GM12878 (cell line): ENCODE measurements around the gene PEMT. TPM values are rescaled to one million over a fixed set of nuclear protein-coding genes. Genes with fewer than 3 reads are reported as not detected.

Experiments
- ATAC-seq: fragments of 200-7000 bp; cut with Tn5 transposase; 3 replicates; pipeline ENCODE4 v1.9.1; 2020; ENCODE audit warnings: mild to moderate bottlenecking, moderate library complexity
- BruUV-seq: library from RNA; stranded (reverse); fragments of 400-500 nt; replicated peaks from 2 replicates; lab custom pipeline; 2021; lab: Mats Ljungman, UMichigan
- CTCF ChIA-PET: fragments of 300-600 bp; sonication (Branson Sonifier 250); formaldehyde crosslinking; extraction: SDS; loops from one replicate; lab custom pipeline; 2021; ENCODE audit warnings: inconsistent platforms; lab: Yijun Ruan, JAX
- POLR2A ChIA-PET: fragments of 350-600 bp; formaldehyde crosslinking; extraction: SDS; loops from one replicate; lab custom pipeline; 2021; ENCODE audit warnings: inconsistent platforms; lab: Charles Lee
- RAD21 ChIA-PET: fragments of 300-600 bp; sonication (Branson Sonifier 250); formaldehyde crosslinking; loops from one replicate; lab custom pipeline; 2023; ENCODE audit warnings: antibody characterized with exemption; ENCODE audit not compliant: unreplicated experiment; lab: Charles Lee
- SMC1A ChIA-PET: fragments of 300-600 bp; sonication (Branson Sonifier 250); formaldehyde crosslinking; loops from one replicate; lab custom pipeline; 2023; ENCODE audit not compliant: unreplicated experiment, uncharacterized antibody; lab: Charles Lee
- DNase-seq: peaks from one replicate; pipeline ENCODE4 v3.0.0-alpha.2; 2011; ENCODE audit warnings: low read depth, low spot score
- FAIRE-seq: peaks from 3 replicates; lab custom pipeline; 2011; peaks lifted over from hg19 to GRCh38; lab: Jason Lieb, UNC
- H2AFZ ChIP-seq: 2 replicates; pipeline ENCODE4 v1.6.0; 2011; ENCODE audit warnings: low read depth, low read length, control low read depth; ENCODE audit not compliant: control insufficient read depth
- H3K27ac ChIP-seq: 2 replicates; pipeline ENCODE4 v1.5.1; 2011; ENCODE audit warnings: control low read depth; ENCODE audit not compliant: control insufficient read depth, insufficient read depth
- H3K27me3 ChIP-seq, 2 experiments: replicated peaks in 1 of 2; 2 replicates each; pipeline versions ENCODE4 v1.6.0 to v1.6.1; 2011; ENCODE audit warnings: low read length in 1 of 2; ENCODE audit not compliant: control insufficient read depth in 2 of 2, insufficient read depth in 2 of 2
- H3K36me3 ChIP-seq, 2 experiments: 2 replicates each; pipeline ENCODE4 v1.5.1; 2011; ENCODE audit warnings: low read length in 1 of 2; ENCODE audit not compliant: control insufficient read depth in 2 of 2, insufficient read depth in 2 of 2
- H3K4me1 ChIP-seq: 2 replicates; pipeline ENCODE4 v1.6.1; 2011; ENCODE audit warnings: mild to moderate bottlenecking, low read length, moderate library complexity, mixed read lengths; ENCODE audit not compliant: control insufficient read depth, insufficient read depth
- H3K4me2 ChIP-seq: 2 replicates; pipeline ENCODE4 v1.6.0; 2011; ENCODE audit warnings: control low read depth; ENCODE audit not compliant: control insufficient read depth, insufficient read depth
- H3K4me3 ChIP-seq: fragments of 200-600 bp; sonication (generic); 2 replicates; pipeline ENCODE4 v1.5.1; 2016
- H3K79me2 ChIP-seq: 2 replicates; pipeline ENCODE4 v1.6.0; 2011; ENCODE audit warnings: low read length; ENCODE audit not compliant: control insufficient read depth, insufficient read depth
- H3K9ac ChIP-seq: 2 replicates; pipeline ENCODE4 v1.8.0; 2011; ENCODE audit warnings: low read length, control low read depth, mixed read lengths; ENCODE audit not compliant: control insufficient read depth, insufficient read depth
- H3K9me3 ChIP-seq: replicated peaks from 3 replicates; pipeline ENCODE4 v1.5.1; 2011; ENCODE audit warnings: mild to moderate bottlenecking, low read length; ENCODE audit not compliant: control insufficient read depth, insufficient read depth
- H4K20me1 ChIP-seq: 2 replicates; pipeline ENCODE4 v1.6.0; 2011; ENCODE audit not compliant: control insufficient read depth, insufficient read depth
- ETV6 ChIP-seq, 2 experiments: fragments of 450-650 bp in 1 of 2; IDR thresholded peaks in 1 of 2; conservative IDR thresholded peaks in 1 of 2; 2 replicates each; pipeline ENCODE4 v1.6.1; 2014; ENCODE audit warnings: antibody characterized with exemption in 1 of 2, borderline replicate concordance in 1 of 2, low read depth in 1 of 2, mild to moderate bottlenecking in 1 of 2, moderate library complexity in 1 of 2
- IKZF1 ChIP-seq: fragments of 450-650 bp; conservative IDR thresholded peaks from 2 replicates; pipeline ENCODE4 v1.6.1; 2017; ENCODE audit warnings: antibody characterized with exemption, mild to moderate bottlenecking
- NR2C1 ChIP-seq: fragments of 450-650 bp; IDR thresholded peaks from 2 replicates; pipeline ENCODE4 v1.6.1; 2017; ENCODE audit warnings: antibody characterized with exemption, mild to moderate bottlenecking, moderate library complexity
- POLR2AphosphoS5 ChIP-seq: IDR thresholded peaks from 2 replicates; pipeline ENCODE4 v1.6.1; 2011; ENCODE audit warnings: mild to moderate bottlenecking, low read length, inconsistent platforms
- RFX5 ChIP-seq: IDR thresholded peaks from 2 replicates; pipeline ENCODE4 v1.6.1; 2011; ENCODE audit warnings: low read depth, low read length, improper control_type of control experiment
- SREBF1 ChIP-seq: IDR thresholded peaks from 2 replicates; pipeline ENCODE4 v1.6.1; 2012; ENCODE audit warnings: mild to moderate bottlenecking, low read length
- WGBS: methylation state at CpG from one replicate; pipeline ENCODE4 v1.1.6; 2016; ENCODE audit warnings: low lambda C conversion rate; ENCODE audit not compliant: insufficient replicate concordance, insufficient coverage; ENCODE audit errors: missing lambda C conversion rate; 5-methylcytosine and 5-hydroxymethylcytosine counted together
- in situ Hi-C: fragments of 300-500 bp; cut with MboI; formaldehyde crosslinking; loops from 9 replicates; pipeline ENCODE4 v1.14.3; 2018; ENCODE audit warnings: mixed read lengths
- intact Hi-C: fragments of 100-400 bp; cut with micrococcal nuclease; formaldehyde crosslinking; loops from one replicate; pipeline ENCODE4 v1.14.2; 2022; ENCODE audit not compliant: unreplicated experiment
- polyA plus RNA-seq, 11 experiments: library from polyadenylated mRNA; depleted of rRNA in 4 of 11; unstranded in 6 of 11; stranded (reverse) in 5 of 11; fragments of >200 nt; fragmentation: Nextera tagmentation in 4 of 11; fragmentation: Illumina TruSeq in 1 of 11; extraction: Ambion mirVana in 4 of 11; extraction: Trizol in 1 of 11; gene quantifications; 1 replicate in 1 of 11; 2 replicates in 10 of 11; pipeline versions ENCODE4 v1.2.1 to v1.2.3, GENCODE V29; 2011 to 2016; ENCODE audit warnings: inconsistent platforms in 2 of 11, missing spikeins in 2 of 11, low read depth in 1 of 11
- total RNA-seq, 4 experiments: library from RNA; depleted of rRNA in 3 of 4; stranded (reverse); fragments of >200 nt in 3 of 4; fragmentation: Illumina TruSeq in 1 of 4; extraction: Trizol in 1 of 4; gene quantifications; 2 replicates each; pipeline versions ENCODE4 v1.2.1 to v1.2.3, GENCODE V29; 2013 to 2021
- TF ChIP-seq, protein P1 (sequence below): IDR thresholded peaks from 2 replicates; pipeline ENCODE4 v1.6.1; 2011; ENCODE audit warnings: borderline replicate concordance, low read depth, mild to moderate bottlenecking, moderate library complexity, low read length; ENCODE audit not compliant: insufficient read depth, poor library complexity, severe bottlenecking
- TF ChIP-seq, protein P2 (sequence below): fragments of 450-650 bp; formaldehyde crosslinking; IDR thresholded peaks from 2 replicates; pipeline ENCODE4 v1.4.0; 2020; ENCODE audit warnings: mild to moderate bottlenecking, moderate library complexity

PEMT gene
- total and polyA plus RNA-seq, 10 of the 15 experiments (the other 5 are each of a cell fraction or from before 2014, with no cell fraction given), result 2.8 to 44.7 (median 25.4) TPM

DNA sequence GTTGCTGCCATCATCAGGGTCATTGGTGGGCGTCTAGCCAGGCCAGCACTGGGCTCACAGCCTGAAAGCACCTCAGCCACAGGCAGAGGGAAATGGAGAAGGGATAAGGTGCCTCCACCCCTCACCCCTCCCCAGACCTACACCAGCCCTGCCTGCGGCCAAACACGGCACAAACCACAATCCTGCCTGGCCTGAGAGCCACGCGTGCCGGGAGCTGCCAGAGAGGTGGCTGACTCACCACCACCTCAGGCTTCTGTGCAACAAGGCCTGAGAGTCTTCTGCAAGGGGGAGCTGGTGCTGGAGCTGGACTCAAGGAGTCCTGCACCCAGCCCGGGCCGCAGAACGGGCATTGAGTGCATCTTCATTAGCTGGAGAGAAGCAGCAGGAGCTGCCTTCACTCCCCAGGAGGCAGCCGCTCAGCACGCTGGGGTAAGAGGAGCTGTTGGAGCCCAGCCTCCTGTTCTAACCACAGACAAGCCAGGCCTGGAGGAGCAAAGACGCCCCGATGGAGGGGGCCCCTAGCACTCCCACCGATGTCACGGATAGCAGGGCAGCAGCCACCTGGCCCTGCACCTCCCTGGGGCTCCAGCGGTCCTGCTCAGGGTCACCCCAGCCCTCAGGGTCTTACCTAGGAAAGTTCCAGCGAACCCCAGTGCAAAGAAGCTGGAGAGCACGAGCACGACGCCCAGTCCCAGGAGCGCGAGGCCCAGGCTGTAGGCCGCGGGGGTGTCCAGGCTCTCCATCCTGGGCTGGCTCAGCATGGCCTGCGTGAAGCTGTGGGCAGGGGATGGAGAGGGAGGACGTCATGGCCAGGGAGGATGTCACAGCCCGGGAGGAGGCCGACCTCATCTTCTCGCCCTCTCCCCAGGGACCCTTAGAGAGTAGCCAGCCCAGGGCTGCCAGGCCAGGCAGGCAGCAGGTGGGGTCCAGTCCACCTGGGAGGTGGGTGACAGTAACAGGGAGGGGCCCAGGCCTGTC is 79.3 kb downstream of the PEMT start:
- no peaks in the 10 kb centered on the region for H3K79me2 ChIP-seq

More for the DNA sequence above, 79.3 kb downstream of the PEMT start:
- no TSS peak for BruUV-seq
- no peak overlapping the region for H3K4me2 ChIP-seq
- no peaks in the 10 kb centered on the region for H3K27me3 ChIP-seq
- FAIRE-seq (no peak), DNase-seq (no peak), ATAC-seq (no peak)
- RAD21 ChIA-PET, result no interaction called here
- no peaks in the 10 kb centered on the region for H3K9me3 ChIP-seq
- H3K9ac ChIP-seq, result no peak overlapping the region
- no peak overlapping the region for H2AFZ ChIP-seq
- no peaks in the 10 kb centered on the region for H4K20me1 ChIP-seq
- no peak overlapping the region for H3K27ac ChIP-seq
- no peaks in the 10 kb centered on the region for H3K36me3 ChIP-seq
- TF ChIP-seq POLR2AphosphoS5 (no peak), SREBF1 (no peak), NR2C1 (no peak), RFX5 (no peak), IKZF1 (no peak), ETV6 (conservative IDR thresholded peaks at IDR 0.05 in 1 of 2, IDR thresholded peaks at IDR 0.05 in 1 of 2; ENCODE audit: borderline replicate concordance in 1 of 2, low read depth in 1 of 2) (no peak)
- TF ChIP-seq, protein P1, sequence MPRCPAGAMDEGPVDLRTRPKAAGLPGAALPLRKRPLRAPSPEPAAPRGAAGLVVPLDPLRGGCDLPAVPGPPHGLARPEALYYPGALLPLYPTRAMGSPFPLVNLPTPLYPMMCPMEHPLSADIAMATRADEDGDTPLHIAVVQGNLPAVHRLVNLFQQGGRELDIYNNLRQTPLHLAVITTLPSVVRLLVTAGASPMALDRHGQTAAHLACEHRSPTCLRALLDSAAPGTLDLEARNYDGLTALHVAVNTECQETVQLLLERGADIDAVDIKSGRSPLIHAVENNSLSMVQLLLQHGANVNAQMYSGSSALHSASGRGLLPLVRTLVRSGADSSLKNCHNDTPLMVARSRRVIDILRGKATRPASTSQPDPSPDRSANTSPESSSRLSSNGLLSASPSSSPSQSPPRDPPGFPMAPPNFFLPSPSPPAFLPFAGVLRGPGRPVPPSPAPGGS, result no peak
- TF ChIP-seq, protein P2, sequence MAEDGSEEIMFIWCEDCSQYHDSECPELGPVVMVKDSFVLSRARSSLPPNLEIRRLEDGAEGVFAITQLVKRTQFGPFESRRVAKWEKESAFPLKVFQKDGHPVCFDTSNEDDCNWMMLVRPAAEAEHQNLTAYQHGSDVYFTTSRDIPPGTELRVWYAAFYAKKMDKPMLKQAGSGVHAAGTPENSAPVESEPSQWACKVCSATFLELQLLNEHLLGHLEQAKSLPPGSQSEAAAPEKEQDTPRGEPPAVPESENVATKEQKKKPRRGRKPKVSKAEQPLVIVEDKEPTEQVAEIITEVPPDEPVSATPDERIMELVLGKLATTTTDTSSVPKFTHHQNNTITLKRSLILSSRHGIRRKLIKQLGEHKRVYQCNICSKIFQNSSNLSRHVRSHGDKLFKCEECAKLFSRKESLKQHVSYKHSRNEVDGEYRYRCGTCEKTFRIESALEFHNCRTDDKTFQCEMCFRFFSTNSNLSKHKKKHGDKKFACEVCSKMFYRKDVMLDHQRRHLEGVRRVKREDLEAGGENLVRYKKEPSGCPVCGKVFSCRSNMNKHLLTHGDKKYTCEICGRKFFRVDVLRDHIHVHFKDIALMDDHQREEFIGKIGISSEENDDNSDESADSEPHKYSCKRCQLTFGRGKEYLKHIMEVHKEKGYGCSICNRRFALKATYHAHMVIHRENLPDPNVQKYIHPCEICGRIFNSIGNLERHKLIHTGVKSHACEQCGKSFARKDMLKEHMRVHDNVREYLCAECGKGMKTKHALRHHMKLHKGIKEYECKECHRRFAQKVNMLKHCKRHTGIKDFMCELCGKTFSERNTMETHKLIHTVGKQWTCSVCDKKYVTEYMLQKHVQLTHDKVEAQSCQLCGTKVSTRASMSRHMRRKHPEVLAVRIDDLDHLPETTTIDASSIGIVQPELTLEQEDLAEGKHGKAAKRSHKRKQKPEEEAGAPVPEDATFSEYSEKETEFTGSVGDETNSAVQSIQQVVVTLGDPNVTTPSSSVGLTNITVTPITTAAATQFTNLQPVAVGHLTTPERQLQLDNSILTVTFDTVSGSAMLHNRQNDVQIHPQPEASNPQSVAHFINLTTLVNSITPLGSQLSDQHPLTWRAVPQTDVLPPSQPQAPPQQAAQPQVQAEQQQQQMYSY (CRISPR knock-in tag), result no peak
- WGBS, result 70% methylated on average over 29 of the region's 29 CpGs
- POLR2A ChIA-PET, result no interaction called here
- CTCF ChIA-PET, result interaction anchor here (1.2 kb wide), 1 partner anchor 56 kb away, joined by 4 read pairs; no protein-coding TSS in a partner anchor
- in situ Hi-C loops, result no loop called here
- intact Hi-C loops, result no loop called here
- H3K4me3 ChIP-seq, result no peak overlapping the region
- SMC1A ChIA-PET, result no interaction called here
- H3K4me1 ChIP-seq, result no peaks in the 10 kb centered on the region
